GM19395 (cell line): ENCODE measurements around the gene GPR12.

Source experiments
- ATAC-seq: cut with Tn5 transposase; IDR thresholded peaks from one replicate; pipeline ENCODE4 v1.9.1; 2021; ENCODE audit warnings: mild to moderate bottlenecking, moderate library complexity; ENCODE audit not compliant: unreplicated experiment

The GPR12 gene

GRCh38 chr13:26706381-26706780 lies 54.2 kb downstream of the GPR12 start:
- ATAC-seq, result no peak

- no peak for ATAC-seq
These were observed 55.0 kb downstream of the GPR12 start for GRCh38 chr13:26705536-26705935.
